IMR-90 (cell line): Measurements from ENCODE around the gene PSMB3. TPM values are rescaled to one million over a fixed set of nuclear protein-coding genes. Genes with fewer than 3 reads are reported as not detected.
A peak's percentile ranks its signal among the peaks of the same experiment; 100 is the strongest.

Experiments
- ATAC-seq: fragments of 200-7000 bp; cut with Tn5 transposase; 2 replicates; pipeline ENCODE4 v1.9.1; 2020; ENCODE audit warnings: low read depth, mild to moderate bottlenecking, moderate library complexity
- BruUV-seq: library from RNA; stranded (reverse); fragments of 400-500 nt; replicated peaks from 2 replicates; lab custom pipeline; 2021; lab: Mats Ljungman, UMichigan
- CTCF ChIA-PET: fragments of 300-600 bp; formaldehyde crosslinking; extraction: SDS; loops from one replicate; lab custom pipeline; 2021; ENCODE audit warnings: antibody characterized with exemption; lab: Yijun Ruan, JAX
- POLR2A ChIA-PET: fragments of 300-600 bp; sonication (Branson Sonifier 250); formaldehyde crosslinking; loops from one replicate; lab custom pipeline; 2022; ENCODE audit warnings: antibody characterized with exemption; ENCODE audit not compliant: unreplicated experiment; lab: Charles Lee
- DNase-seq: peaks from one replicate; pipeline ENCODE4 v3.0.0; 2013
- H2AFZ ChIP-seq: replicated peaks from 2 replicates; pipeline ENCODE3; 2013; ENCODE audit warnings: low read length, mild to moderate bottlenecking; ENCODE audit not compliant: poor library complexity
- H2AK5ac ChIP-seq: 2 replicates; pipeline ENCODE4 v1.6.1; 2013; ENCODE audit warnings: low read depth, low read length, inconsistent platforms
- H2AK9ac ChIP-seq: replicated peaks from 2 replicates; pipeline ENCODE3; 2013; ENCODE audit warnings: mild to moderate bottlenecking, low read depth, low read length, moderate library complexity; ENCODE audit not compliant: poor library complexity
- H2BK120ac ChIP-seq: 2 replicates; pipeline ENCODE4 v1.6.1; 2013; ENCODE audit warnings: low read depth, low read length, inconsistent platforms
- H2BK15ac ChIP-seq: 3 replicates; pipeline ENCODE4 v1.6.1; 2013; ENCODE audit warnings: low read depth, low read length, inconsistent platforms
- H2BK20ac ChIP-seq: 2 replicates; pipeline ENCODE4 v1.6.1; 2013; ENCODE audit warnings: low read depth, mild to moderate bottlenecking, inconsistent platforms, low read length, moderate library complexity
- H2BK5ac ChIP-seq: 2 replicates; pipeline ENCODE4 v1.6.1; 2013; ENCODE audit warnings: mild to moderate bottlenecking, low read depth, low read length, inconsistent platforms; ENCODE audit not compliant: poor library complexity, severe bottlenecking
- H3K14ac ChIP-seq: replicated peaks from 2 replicates; pipeline ENCODE4 v1.6.1; 2013; ENCODE audit warnings: low read depth, low read length, inconsistent platforms
- H3K18ac ChIP-seq: 2 replicates; pipeline ENCODE4 v1.6.1; 2013; ENCODE audit warnings: low read depth, low read length, control low read depth
- H3K23ac ChIP-seq: 2 replicates; pipeline ENCODE4 v1.6.1; 2013; ENCODE audit warnings: low read depth, low read length, inconsistent platforms
- H3K27ac ChIP-seq: 2 replicates; pipeline ENCODE4 v1.5.1; 2013; ENCODE audit warnings: mild to moderate bottlenecking, control low read depth, low read length; ENCODE audit not compliant: insufficient read depth
- H3K27me3 ChIP-seq: 2 replicates; pipeline ENCODE4 v1.6.1; 2013; ENCODE audit warnings: low read length; ENCODE audit not compliant: control insufficient read depth, insufficient read depth
- H3K36me3 ChIP-seq: 2 replicates; pipeline ENCODE4 v1.6.1; 2013; ENCODE audit warnings: low read length, mixed read lengths; ENCODE audit not compliant: control insufficient read depth, insufficient read depth
- H3K4ac ChIP-seq: 2 replicates; pipeline ENCODE4 v1.6.1; 2013; ENCODE audit warnings: low read depth, low read length, inconsistent platforms
- H3K4me1 ChIP-seq: 2 replicates; pipeline ENCODE4 v1.6.1; 2013; ENCODE audit warnings: low read length, mixed read lengths; ENCODE audit not compliant: control insufficient read depth, insufficient read depth
- H3K4me2 ChIP-seq: 2 replicates; pipeline ENCODE4 v1.6.1; 2013; ENCODE audit warnings: low read depth, mild to moderate bottlenecking, control low read depth, low read length, moderate library complexity
- H3K4me3 ChIP-seq: 2 replicates; pipeline ENCODE4 v1.5.1; 2013; ENCODE audit warnings: low read depth, mild to moderate bottlenecking, control low read depth, low read length, moderate library complexity; ENCODE audit not compliant: insufficient read depth
- H3K56ac ChIP-seq: 2 replicates; pipeline ENCODE4 v1.6.1; 2013; ENCODE audit warnings: low read length, inconsistent platforms; ENCODE audit not compliant: insufficient read depth; ENCODE audit errors: extremely low read depth
- H3K79me1 ChIP-seq, 2 experiments: 2 replicates each; pipeline ENCODE4 v1.6.1; 2013; ENCODE audit warnings: low read length in 2 of 2, inconsistent platforms in 1 of 2, low read depth in 1 of 2
- H3K9ac ChIP-seq: 2 replicates; pipeline ENCODE4 v1.6.1; 2013; ENCODE audit warnings: low read depth, low read length, control low read depth
- H3K9me1 ChIP-seq: 2 replicates; pipeline ENCODE4 v1.6.1; 2013; ENCODE audit warnings: low read length, inconsistent platforms; ENCODE audit not compliant: insufficient read depth
- H3K9me3 ChIP-seq: 2 replicates; pipeline ENCODE4 v1.6.1; 2013; ENCODE audit warnings: low read length; ENCODE audit not compliant: control insufficient read depth, insufficient read depth
- H4K20me1 ChIP-seq: 2 replicates; pipeline ENCODE4 v1.6.1; 2013; ENCODE audit warnings: low read length, inconsistent platforms; ENCODE audit not compliant: insufficient read depth
- H4K5ac ChIP-seq: 2 replicates; pipeline ENCODE4 v1.6.1; 2013; ENCODE audit warnings: mild to moderate bottlenecking, low read depth, low read length, control low read depth
- H4K8ac ChIP-seq, 2 experiments: 2 replicates each; pipeline ENCODE4 v1.6.1; 2013; ENCODE audit warnings: low read depth in 2 of 2, low read length in 2 of 2, control low read depth in 1 of 2, inconsistent platforms in 1 of 2
- H4K91ac ChIP-seq: 2 replicates; pipeline ENCODE4 v1.6.1; 2013; ENCODE audit warnings: low read depth, low read length, inconsistent platforms; ENCODE audit not compliant: insufficient read depth
- BHLHE40 ChIP-seq: fragments of 150-350 bp; IDR thresholded peaks from 2 replicates; pipeline ENCODE4 v1.6.1; 2016; ENCODE audit warnings: mild to moderate bottlenecking, low read depth, low read length
- CEBPB ChIP-seq: IDR thresholded peaks from 2 replicates; pipeline ENCODE4 v1.6.1; 2012; ENCODE audit warnings: low read depth, low read length, improper control_type of control experiment
- CHD1 ChIP-seq: IDR thresholded peaks from 2 replicates; pipeline ENCODE4 v1.6.1; 2012; ENCODE audit warnings: low read depth, low read length, improper control_type of control experiment
- CTCF ChIP-seq: conservative IDR thresholded peaks from 2 replicates; pipeline ENCODE4 v1.5.1; 2012; ENCODE audit warnings: mild to moderate bottlenecking, low read depth, low read length, improper control_type of control experiment
- ELK1 ChIP-seq: fragments of 150-350 bp; IDR thresholded peaks from 2 replicates; pipeline ENCODE4 v1.6.1; 2016; ENCODE audit warnings: low read depth, mild to moderate bottlenecking, low read length, moderate library complexity, borderline replicate concordance
- FOS ChIP-seq: fragments of 150-350 bp; IDR thresholded peaks from 2 replicates; pipeline ENCODE4 v1.6.1; 2016; ENCODE audit warnings: low read depth, low read length
- MAFK ChIP-seq: IDR thresholded peaks from 2 replicates; pipeline ENCODE4 v1.6.1; 2012; ENCODE audit warnings: low read depth, low read length, improper control_type of control experiment
- MAZ ChIP-seq: IDR thresholded peaks from 2 replicates; pipeline ENCODE4 v1.6.1; 2012; ENCODE audit warnings: low read depth, mild to moderate bottlenecking, low read length, improper control_type of control experiment, moderate library complexity, borderline replicate concordance
- MXI1 ChIP-seq: IDR thresholded peaks from 2 replicates; pipeline ENCODE4 v1.6.1; 2012; ENCODE audit warnings: low read depth, mild to moderate bottlenecking, low read length, moderate library complexity, borderline replicate concordance
- NFE2L2 ChIP-seq: fragments of 150-350 bp; IDR thresholded peaks from 2 replicates; pipeline ENCODE4 v1.6.1; 2016; ENCODE audit warnings: low read depth, mild to moderate bottlenecking, low read length
- POLR2A ChIP-seq: IDR thresholded peaks from 2 replicates; pipeline ENCODE4 v1.6.1; 2012; ENCODE audit warnings: mild to moderate bottlenecking, low read depth, low read length
- RAD21 ChIP-seq: IDR thresholded peaks from 2 replicates; pipeline ENCODE4 v1.6.1; 2012; ENCODE audit warnings: low read length, improper control_type of control experiment
- RCOR1 ChIP-seq: IDR thresholded peaks from 2 replicates; pipeline ENCODE4 v1.6.1; 2012; ENCODE audit warnings: mild to moderate bottlenecking, low read length, improper control_type of control experiment; ENCODE audit not compliant: insufficient replicate concordance
- RFX5 ChIP-seq: IDR thresholded peaks from 2 replicates; pipeline ENCODE4 v1.8.0; 2012; ENCODE audit warnings: low read depth, mild to moderate bottlenecking, low read length, moderate library complexity
- SMC3 ChIP-seq: fragments of 150-350 bp; IDR thresholded peaks from 2 replicates; pipeline ENCODE4 v1.6.1; 2016; ENCODE audit warnings: low read depth, mild to moderate bottlenecking, antibody characterized with exemption, low read length, moderate library complexity
- USF2 ChIP-seq: fragments of 150-350 bp; IDR thresholded peaks from 2 replicates; pipeline ENCODE4 v1.6.1; 2017; ENCODE audit warnings: mild to moderate bottlenecking, antibody characterized with exemption, low read length, low read depth
- WGBS, 2 experiments: methylation state at CpG; one replicate each; pipeline versions ENCODE4 v1.1.5 to v1.1.7; 2013; ENCODE audit warnings: missing lambda C conversion rate in 2 of 2; ENCODE audit not compliant: insufficient read length in 1 of 2; ENCODE audit errors: extremely low coverage in 2 of 2; 5-methylcytosine and 5-hydroxymethylcytosine counted together
- dilution Hi-C: fragments of 300-500 bp; cut with HindIII; formaldehyde crosslinking; loops from one replicate; pipeline ENCODE4 v1.14.3; 2018; ENCODE audit warnings: low sequenced_read_pairs; ENCODE audit not compliant: unreplicated experiment
- in situ Hi-C: fragments of 300-500 bp; cut with MboI; formaldehyde crosslinking; loops from 3 replicates; pipeline ENCODE4 v1.14.3; 2019; ENCODE audit warnings: low sequenced_read_pairs, inconsistent platforms, mixed read lengths
- intact Hi-C: fragments of 100-400 bp; cut with micrococcal nuclease; formaldehyde crosslinking; loops from 2 replicates; pipeline ENCODE4 v1.10.0; 2022
- polyA plus RNA-seq, 3 experiments: library from polyadenylated mRNA; depleted of rRNA; stranded (reverse); fragments of >200 nt; gene quantifications; 2 replicates each; pipeline ENCODE4 v1.2.3, GENCODE V29; 2012; ENCODE audit warnings: low replicate concordance in 1 of 3
- total RNA-seq: library from RNA; depleted of rRNA; stranded (reverse); fragments of >200 nt; gene quantifications from 2 replicates; pipeline ENCODE4 v1.2.3, GENCODE V29; 2012

Gene PSMB3
- total and polyA plus RNA-seq, 2 of the 4 experiments (the other 2 are of a cell fraction): 480 to 828 TPM

- Histone ChIP-seq H3K14ac (no peak overlapping the region), H2AFZ (no peak overlapping the region), H4K91ac (no peak overlapping the region), H3K4me1 (no peaks in the 10 kb centered on the region; the same call in 1 of the 2 replicates), H3K18ac (no peak overlapping the region), H3K4ac (no peak overlapping the region), H4K5ac (no peak overlapping the region), H3K23ac (no peak overlapping the region), H3K4me2 (no peak overlapping the region), H2AK5ac (no peak overlapping the region), H3K27ac (no peak overlapping the region), H3K9me1 (no peaks in the 10 kb centered on the region), H2BK5ac (no peak overlapping the region), H3K36me3 (peaks cover 62% of the 10 kb centered on the region), H2AK9ac (peak overlapping the region; percentile 55), H4K8ac (no peak overlapping the region), H3K56ac (no peak overlapping the region), H2BK15ac (no peak overlapping the region), H2BK20ac (no peak overlapping the region), H3K4me3 (no peak overlapping the region), H3K79me1 (no peaks in the 10 kb centered on the region), H4K20me1 (no peaks in the 10 kb centered on the region), H3K9me3 (no peaks in the 10 kb centered on the region), H3K9ac (no peak overlapping the region), H3K27me3 (no peaks in the 10 kb centered on the region), H2BK120ac (no peak overlapping the region)
- CTCF ChIA-PET: no interaction called here
- in situ Hi-C loops: no loop called here
- no peak for TF ChIP-seq RFX5
- TF ChIP-seq CEBPB: no peak
- no peak for TF ChIP-seq BHLHE40
- no peak for TF ChIP-seq SMC3
- no peak for TF ChIP-seq RCOR1
- TF ChIP-seq NFE2L2: no peak
- TF ChIP-seq USF2: no peak
- no peak for TF ChIP-seq POLR2A
- TF ChIP-seq MAFK: no peak
- TF ChIP-seq CHD1: no peak
- TF ChIP-seq CTCF: no peak
- no peak for TF ChIP-seq MAZ
- no peak for TF ChIP-seq FOS
- no peak for TF ChIP-seq MXI1
- TF ChIP-seq RAD21: no peak
- TF ChIP-seq ELK1: no peak
- POLR2A ChIA-PET: no interaction called here
- dilution Hi-C loops: no loop called here
- intact Hi-C loops: no loop called here
- DNase-seq: no peak
- BruUV-seq: no TSS peak
- WGBS, 2 experiments: 87% methylated on average over 9 of the region's 29 CpGs; no CpG with 5 or more reads in 1 of the 2 experiments
- no peak for ATAC-seq
These were observed 33.1 kb upstream of the PSMB3 start for GRCh38 chr17:38719289-38719942.
